Pancreas (tissue), 10 donors: Measurements from ENCODE around the gene S100G. TPM values are rescaled to one million over a fixed set of nuclear protein-coding genes. Genes with fewer than 3 reads are reported as not detected.
"Not testable (repeated sequence)": the region's sequence is repeated elsewhere in the genome, so short reads cannot be mapped to it uniquely, and the experiment has no call there.

Source experiments
- ATAC-seq, 4 donors: fragments of 200-7000 bp; cut with Tn5 transposase; one replicate each; pipeline versions ENCODE4 v1.8.0 to v1.9.1; 2020; ENCODE audit warnings: mild to moderate bottlenecking in 4 of 4, moderate library complexity in 4 of 4
- DNase-seq, 6 donors: peaks; one replicate each; pipeline ENCODE4 v3.0.0-alpha.2; 2020
- FAIRE-seq: peaks from 2 replicates; lab custom pipeline; 2012; peaks lifted over from hg19 to GRCh38; lab: Jason Lieb, UNC
- H3K27ac ChIP-seq, 4 donors: fragments of 200-600 bp; sonication (generic); 1 replicate in 3 of 4; 2 replicates in 1 of 4; pipeline versions ENCODE4 v1.5.0 to v1.8.0; 2020
- H3K27me3 ChIP-seq, 4 donors: fragments of 200-600 bp; one replicate each; pipeline ENCODE4 v1.8.0; 2021
- H3K36me3 ChIP-seq, 3 donors: fragments of 200-600 bp; sonication (generic) in 1 of 3; one replicate each; pipeline versions ENCODE4 v1.5.0 to v1.8.0; 2020 to 2021
- H3K4me1 ChIP-seq, 3 donors: fragments of 200-600 bp; one replicate each; pipeline ENCODE4 v1.8.0; 2021
- H3K4me3 ChIP-seq, 4 donors: fragments of 200-600 bp; sonication (generic) in 2 of 4; one replicate each; pipeline versions ENCODE4 v1.5.0 to v1.8.0; 2020 to 2021
- H3K9me3 ChIP-seq, 4 donors: fragments of 200-600 bp; one replicate each; pipeline ENCODE4 v1.8.0; 2021
- CTCF ChIP-seq, 4 donors: fragments of 200-600 bp; sonication (generic) in 3 of 4; IDR thresholded peaks; one replicate each; pipeline versions ENCODE4 v1.5.0 to v1.8.0; 2021; ENCODE audit warnings: antibody characterized with exemption in 4 of 4
- WGBS, 2 donors: extraction: QIAGEN DNeasy Blood & Tissue Kit; methylation state at CpG; one replicate each; pipeline ENCODE4 v1.1.7; 2013; 5-methylcytosine and 5-hydroxymethylcytosine counted together
- intact Hi-C, 3 donors: fragments of 100-400 bp; cut with DNase I; formaldehyde crosslinking; loops; one replicate each; pipeline versions ENCODE4 v1.11.1 to v1.14.2; 2022
- polyA plus RNA-seq, 2 donors: library from polyadenylated mRNA; stranded (reverse); fragments of 200-250 nt; gene quantifications; one replicate each; pipeline ENCODE4 v1.2.3, GENCODE V29; 2013
- total RNA-seq, 6 donors: library from RNA; stranded (reverse); fragmentation: NEBNext Ultra II Directional in 4 of 6; extraction: Animal tissue kit (Norgen Biotek cat#: 25700) in 4 of 6; gene quantifications; one replicate each; pipeline versions ENCODE4 v1.2.1 to v1.2.4, GENCODE V29; 2021 to 2023
- donor health status: healthy with polysubstance abuse.
- donor health status: DM: no; HTN: no; CAD: no; lungs with moderate emphysema.
- donor health status: DM: no; HTN: no; CAD: no.
- donor health status: control.
- donor health status: control.
- donor health status: Bipolar disorder and iron deficiency.
- donor health status: DM: yes; HTN: yes; CAD: no.
- donor health status: DM: no; HTN: no; CAD: no.
- donor health status: DM: no; HTN: no; CAD: no.
- donor health status: DM: yes; HTN: yes; CAD: no.

S100G gene
- total and polyA plus RNA-seq, 8 donors: not detected

GRCh38 chrX:16618422-16618821, 31.5 kb upstream of the S100G start:
- FAIRE-seq: no peak
- no peak for DNase-seq
- Histone ChIP-seq H3K36me3 (no peaks in the 10 kb centered on the region), H3K27ac (no peak overlapping the region), H3K9me3 (no peaks in the 10 kb centered on the region), H3K4me1 (no peaks in the 10 kb centered on the region), H3K27me3 (no peaks in the 10 kb centered on the region), H3K4me3 (no peak overlapping the region)
- WGBS, 2 donors: 96 to 97% methylated on average over 1 of the region's 1 CpG
- intact Hi-C loops: no loop called here
- no peak for TF ChIP-seq CTCF (IDR thresholded peaks at IDR 0.05)
- ATAC-seq: no peak

GRCh38 chrX:16619024-16619423, 30.9 kb upstream of the S100G start:
- Histone ChIP-seq H3K4me1 (no peaks in the 10 kb centered on the region), H3K36me3 (no peaks in the 10 kb centered on the region), H3K27ac (no peak overlapping the region), H3K4me3 (no peak overlapping the region), H3K9me3 (no peaks in the 10 kb centered on the region), H3K27me3 (peaks cover 0 to under 1% (median 0%) of the 10 kb centered on the region in 4 donors)
- no peak for DNase-seq
- no peak for FAIRE-seq
- WGBS, 2 donors: 84 to 98% methylated on average over 2 of the region's 2 CpGs
- TF ChIP-seq CTCF (IDR thresholded peaks at IDR 0.05): no peak
- no peak for ATAC-seq
- intact Hi-C loops: no loop called here

GRCh38 chrX:16628511-16628910, 21.4 kb upstream of the S100G start:
- H3K4me1 ChIP-seq, H3K27me3 ChIP-seq, FAIRE-seq, H3K27ac ChIP-seq, ATAC-seq, intact Hi-C loops, H3K36me3 ChIP-seq, H3K4me3 ChIP-seq, DNase-seq, H3K9me3 ChIP-seq: not testable (repeated sequence)
- 80 to 81% methylated on average over 6 of the region's 6 CpGs for WGBS, 2 donors

- Histone ChIP-seq H3K4me1 (no peaks in the 10 kb centered on the region), H3K9me3 (no peaks in the 10 kb centered on the region), H3K27ac (no peak overlapping the region), H3K36me3 (no peaks in the 10 kb centered on the region), H3K27me3 (peaks cover 0 to 4% (median 0%) of the 10 kb centered on the region in 4 donors), H3K4me3 (no peak overlapping the region)
- FAIRE-seq: no peak
- WGBS, 2 donors: 54 to 61% methylated on average over 17 of the region's 17 CpGs
- DNase-seq: no peak
- intact Hi-C loops: no loop called here
- TF ChIP-seq CTCF (IDR thresholded peaks at IDR 0.05): no peak
- ATAC-seq: no peak
Measured at GRCh38 chrX:16628946-16629595, 20.9 kb upstream of the S100G start.

DNA sequence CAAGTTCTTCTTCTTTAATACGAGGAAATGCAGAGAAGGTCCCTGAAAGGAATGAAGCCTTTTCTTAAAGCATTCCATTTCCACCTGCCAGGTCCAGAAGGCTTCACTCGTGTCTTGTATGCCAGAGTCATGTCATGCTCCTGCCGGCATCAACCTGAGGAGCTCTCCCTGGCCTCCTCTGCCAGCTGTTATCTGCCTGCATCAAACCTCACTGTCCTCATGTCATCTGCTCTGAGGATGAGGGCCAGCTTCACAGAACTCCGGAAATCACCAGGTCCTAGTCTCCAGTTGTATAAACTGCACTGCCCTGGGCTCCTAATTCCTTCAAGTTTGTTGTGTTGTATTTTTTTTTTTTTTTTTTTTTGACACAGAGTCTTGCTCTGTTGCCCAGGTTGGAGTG, 20.0 kb upstream of the S100G start:
- Histone ChIP-seq H3K27ac (no peak overlapping the region), H3K4me1 (no peaks in the 10 kb centered on the region), H3K27me3 (peaks cover 0 to 2% (median 0%) of the 10 kb centered on the region in 4 donors), H3K9me3 (no peaks in the 10 kb centered on the region), H3K4me3 (no peak overlapping the region), H3K36me3 (no peaks in the 10 kb centered on the region)
- TF ChIP-seq CTCF (IDR thresholded peaks at IDR 0.05): no peak
- no peak for DNase-seq
- intact Hi-C loops: no loop called here
- 29 to 49% methylated on average over 4 of the region's 4 CpGs for WGBS, 2 donors
- no peak for ATAC-seq
- FAIRE-seq: no peak
